MG63 (cell line): Measurements from ENCODE around the gene GRK5. TPM values are rescaled to one million over a fixed set of nuclear protein-coding genes. Genes with fewer than 3 reads are reported as not detected.

Experiments
- DNase-seq: peaks from one replicate; pipeline ENCODE4 v3.0.0-alpha.2; 2020
- H3K27me3 ChIP-seq: fragments of 250-450 bp; sonication (Bioruptor Pico); 2 replicates; pipeline ENCODE4 v1.5.1; 2020; ENCODE audit warnings: mild to moderate bottlenecking, moderate library complexity
- H3K36me3 ChIP-seq: fragments of 250-450 bp; sonication (Bioruptor Pico); 2 replicates; pipeline ENCODE4 v1.5.1; 2020; ENCODE audit warnings: mild to moderate bottlenecking, moderate library complexity
- H3K4me3 ChIP-seq: fragments of 250-450 bp; sonication (Bioruptor Pico); 2 replicates; pipeline ENCODE4 v1.5.1; 2020; ENCODE audit warnings: mild to moderate bottlenecking, moderate library complexity
- H3K9me3 ChIP-seq: fragments of 250-450 bp; sonication (Bioruptor Pico); 2 replicates; pipeline ENCODE4 v1.5.1; 2020; ENCODE audit warnings: mild to moderate bottlenecking, moderate library complexity
- total RNA-seq: library from RNA; depleted of rRNA; stranded (reverse); fragments of >200 nt; shearing (Covaris generic); gene quantifications from 2 replicates; pipeline ENCODE4 v1.2.3, GENCODE V29; 2014; ENCODE audit warnings: low replicate concordance

GRK5 gene
- total RNA-seq, 1 experiment from 2014 or later: 22.8 TPM

DNA sequence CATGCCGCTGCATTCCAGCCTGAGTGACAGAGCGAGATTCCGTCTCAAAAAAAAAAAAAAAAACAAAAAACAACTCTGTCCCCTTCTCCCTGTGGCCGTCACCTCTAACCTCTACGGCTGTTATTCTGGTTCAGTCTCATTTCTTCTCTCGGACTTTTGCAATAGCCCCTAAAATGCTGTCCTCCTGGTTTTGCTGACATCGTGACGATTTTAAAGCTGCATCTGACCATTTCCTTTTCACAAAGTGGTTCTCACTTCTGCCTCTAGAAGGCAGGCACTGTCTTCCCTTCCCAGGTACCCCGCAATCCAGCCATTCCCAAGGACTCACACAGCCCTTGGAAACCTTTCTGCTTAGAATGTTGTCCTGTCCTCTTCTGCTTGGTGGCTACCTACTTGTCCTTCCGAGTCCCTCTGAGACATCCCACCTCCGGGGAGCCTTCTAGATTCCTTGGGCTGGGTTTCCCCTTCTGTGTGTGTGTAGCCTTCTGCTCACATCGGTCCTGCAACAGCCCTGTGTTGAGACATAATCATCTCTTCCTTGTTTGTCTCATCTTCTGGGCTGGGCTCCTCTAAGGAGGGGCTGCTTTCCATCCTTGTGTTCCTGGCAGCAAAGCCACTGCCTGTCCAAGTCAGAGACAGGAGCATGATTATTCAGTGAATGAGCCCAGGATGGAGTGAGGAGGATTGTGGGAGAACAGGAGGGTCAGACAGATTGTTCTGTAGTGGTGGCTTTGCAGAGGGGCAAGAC is 83.1 kb downstream of the GRK5 start:
- Histone ChIP-seq H3K36me3 (no peaks in the 10 kb centered on the region), H3K4me3 (no peak overlapping the region), H3K9me3 (no peaks in the 10 kb centered on the region), H3K27me3 (no peaks in the 10 kb centered on the region)
- no peak for DNase-seq

DNA sequence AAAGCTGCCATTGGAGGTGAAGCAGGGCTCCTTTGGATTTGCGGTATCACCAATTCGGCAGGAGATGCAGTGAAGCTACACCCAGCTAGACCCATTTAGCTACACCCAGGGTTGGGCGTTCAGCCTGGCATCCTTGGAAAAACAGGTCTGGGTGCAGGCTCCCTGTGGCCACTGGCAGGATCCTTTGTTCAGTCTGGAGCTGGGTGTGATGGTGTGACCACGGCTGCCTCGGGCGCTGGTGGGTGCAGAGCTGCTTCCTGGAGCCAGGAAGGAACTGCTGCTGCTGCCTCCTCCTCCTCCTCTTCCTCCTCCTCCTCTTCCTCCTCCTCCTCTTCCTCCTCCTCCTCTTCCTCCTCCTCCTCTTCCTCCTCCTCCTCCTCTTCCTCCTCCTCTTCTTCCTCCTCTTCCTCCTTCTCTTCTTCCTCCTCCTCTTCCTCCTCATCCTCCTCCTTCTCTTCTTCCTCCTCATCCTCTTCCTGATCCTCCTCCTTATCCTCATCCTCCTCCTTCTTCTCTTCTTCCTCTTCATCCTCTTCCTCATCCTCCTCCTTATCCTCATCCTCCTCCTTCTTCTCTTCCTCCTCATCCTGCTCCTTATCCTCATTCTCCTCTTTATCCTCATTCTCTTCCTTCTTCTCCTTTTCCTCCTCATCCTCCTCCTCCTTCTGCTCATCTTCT is 84.0 kb downstream of the GRK5 start:
- DNase-seq: no peak
- no peaks in the 10 kb centered on the region for H3K27me3 ChIP-seq
- no peaks in the 10 kb centered on the region for H3K9me3 ChIP-seq
- no peak overlapping the region for H3K4me3 ChIP-seq
- no peaks in the 10 kb centered on the region for H3K36me3 ChIP-seq

DNA sequence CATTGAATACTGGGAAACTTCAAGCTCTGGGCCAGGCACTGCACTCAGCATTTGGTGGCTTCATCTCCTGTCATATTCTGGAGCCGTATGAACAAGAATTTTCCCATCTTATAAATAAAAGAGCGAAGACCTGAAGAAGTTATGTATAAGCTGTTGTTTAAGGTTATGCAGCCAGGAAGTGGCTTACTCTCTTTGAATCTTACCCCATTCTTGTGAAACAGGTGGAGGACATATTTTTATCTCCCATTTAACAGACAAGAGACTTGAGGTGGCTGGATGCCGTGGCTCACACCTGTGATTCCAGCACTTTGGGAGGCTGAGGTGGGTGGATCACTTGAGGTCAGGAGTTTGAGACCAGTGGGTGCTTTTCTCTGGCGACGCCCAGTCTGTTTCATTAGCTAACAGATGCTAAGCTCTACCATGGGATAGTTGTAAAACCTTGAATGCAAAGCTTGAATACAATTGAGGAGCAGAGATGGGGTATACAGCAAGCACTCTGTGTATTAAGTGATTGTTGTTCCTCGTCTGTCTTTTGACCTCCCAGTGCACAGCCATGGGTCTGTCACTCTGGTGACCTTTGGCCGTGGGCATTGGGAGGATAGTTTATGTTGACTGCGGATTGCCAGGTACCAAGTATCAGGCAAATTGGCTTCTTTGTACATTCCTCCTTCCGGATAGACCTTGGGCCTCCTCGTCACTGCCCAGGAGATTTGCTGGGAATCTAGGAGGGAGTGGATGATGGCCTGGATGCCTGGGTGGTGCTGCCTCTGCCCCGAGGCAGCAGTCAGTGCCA is 85.8 kb downstream of the GRK5 start:
- H3K4me3 ChIP-seq: no peak overlapping the region
- no peak for DNase-seq
- H3K27me3 ChIP-seq: no peaks in the 10 kb centered on the region
- H3K36me3 ChIP-seq: peaks cover 4% of the 10 kb centered on the region; the same call in 1 of the 2 replicates
- peaks cover 10% of the 10 kb centered on the region for H3K9me3 ChIP-seq

DNA sequence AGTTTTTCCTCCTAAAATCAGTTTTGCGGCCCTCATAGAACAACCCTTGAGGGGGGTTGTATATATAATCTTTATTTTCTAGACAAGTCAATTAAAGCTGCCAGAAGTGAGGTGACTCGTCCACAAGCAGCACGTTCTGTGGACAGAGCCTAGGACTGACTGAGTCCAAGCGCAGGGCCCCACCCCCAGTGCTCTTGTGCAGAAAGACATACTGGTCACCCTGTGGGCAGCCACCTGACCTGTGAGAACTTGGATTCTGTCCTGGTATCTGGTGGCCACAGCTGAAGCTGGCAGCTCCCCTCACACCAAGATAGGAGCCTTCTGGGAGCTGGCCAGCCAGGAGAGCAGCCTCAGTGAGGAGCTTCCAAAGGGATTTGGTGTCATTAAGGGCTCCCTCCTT is 89.3 kb downstream of the GRK5 start:
- DNase-seq: no peak
- peaks cover 4% of the 10 kb centered on the region; the same call in 1 of the 2 replicates for H3K36me3 ChIP-seq
- H3K27me3 ChIP-seq: no peaks in the 10 kb centered on the region
- peaks cover 10% of the 10 kb centered on the region for H3K9me3 ChIP-seq
- no peak overlapping the region for H3K4me3 ChIP-seq

DNA sequence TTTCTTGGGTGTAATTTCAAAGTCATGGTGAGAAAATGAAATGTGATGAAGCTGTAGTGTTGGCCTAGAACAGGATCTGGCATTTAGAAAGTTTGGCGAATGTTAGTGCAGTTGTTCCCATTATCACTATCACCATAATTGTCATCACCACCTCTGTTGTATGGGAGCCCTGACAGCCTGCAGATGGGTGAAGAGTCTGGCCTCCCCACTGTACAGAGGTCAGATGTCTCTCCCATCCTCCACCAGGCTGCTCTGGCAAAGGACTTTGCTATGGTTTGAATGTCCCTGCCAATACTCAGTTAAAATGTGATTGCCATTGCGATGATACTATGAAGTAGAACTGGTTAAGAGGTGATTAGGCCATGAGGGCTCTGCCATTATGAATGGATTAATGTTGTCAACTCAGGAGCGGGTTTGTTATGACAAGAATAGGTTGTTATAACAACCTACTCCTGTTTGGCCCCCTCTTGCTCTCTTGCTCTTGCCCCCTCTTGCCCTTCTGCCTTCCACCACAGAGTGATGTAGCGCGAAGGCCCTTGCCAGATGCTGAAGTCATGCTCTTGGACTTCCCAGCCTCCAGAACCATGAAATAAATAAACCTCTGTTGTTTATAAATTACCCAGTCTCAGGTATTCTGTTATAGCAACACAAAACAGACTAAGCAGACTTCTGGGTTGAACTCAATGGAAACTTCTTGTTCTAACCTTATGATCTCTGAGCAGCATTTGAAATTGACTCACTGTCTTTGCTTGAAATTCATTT is 90.0 kb downstream of the GRK5 start:
- no peak overlapping the region for H3K4me3 ChIP-seq
- no peaks in the 10 kb centered on the region for H3K27me3 ChIP-seq
- no peak for DNase-seq
- H3K9me3 ChIP-seq: peaks cover 10% of the 10 kb centered on the region
- H3K36me3 ChIP-seq: peaks cover 4% of the 10 kb centered on the region; the same call in 1 of the 2 replicates

DNA sequence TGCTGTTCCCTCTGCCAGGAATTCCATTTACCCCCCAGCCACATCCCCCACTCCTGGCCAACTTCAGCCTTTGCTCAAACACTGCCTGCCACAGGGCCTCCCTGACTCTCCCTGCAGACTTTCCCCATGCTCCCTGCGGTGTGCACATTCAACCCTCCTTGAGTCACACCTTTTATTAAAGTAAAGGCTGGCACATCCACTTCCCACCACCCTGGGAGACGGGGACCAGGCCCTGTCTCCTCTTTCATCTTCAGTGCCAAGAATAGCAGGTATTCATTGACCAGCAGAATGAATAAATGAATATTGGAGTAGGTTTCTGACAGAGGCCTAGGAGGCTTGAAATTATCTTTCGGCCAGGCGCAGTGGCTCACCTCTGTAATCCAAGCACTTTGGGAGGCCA is 91.4 kb downstream of the GRK5 start:
- H3K4me3 ChIP-seq: no peak overlapping the region
- H3K9me3 ChIP-seq: peaks cover 10% of the 10 kb centered on the region
- peaks cover 4% of the 10 kb centered on the region; the same call in 1 of the 2 replicates for H3K36me3 ChIP-seq
- DNase-seq: no peak
- H3K27me3 ChIP-seq: no peaks in the 10 kb centered on the region

DNA sequence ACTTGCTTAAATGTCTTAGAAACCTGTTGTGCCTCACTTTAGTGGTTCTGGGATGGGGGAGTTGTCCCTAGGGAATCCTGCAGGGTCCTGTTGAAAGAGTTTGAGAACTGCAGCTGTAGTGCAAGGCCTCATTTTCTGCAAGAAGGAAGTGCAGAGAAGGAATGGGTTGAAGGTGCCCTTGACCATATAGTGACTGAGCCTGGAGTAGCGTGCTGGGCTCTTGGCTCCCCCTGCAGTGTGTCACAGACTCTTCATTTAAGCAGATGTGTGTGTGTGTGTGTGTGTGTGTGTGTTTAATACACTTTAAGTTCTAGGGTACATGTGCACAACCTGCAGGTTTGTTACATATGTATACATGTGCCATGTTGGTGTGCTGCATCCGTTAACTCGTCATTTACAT is 92.2 kb downstream of the GRK5 start:
- Histone ChIP-seq H3K9me3 (peaks cover 10% of the 10 kb centered on the region), H3K27me3 (no peaks in the 10 kb centered on the region), H3K36me3 (peaks cover 4% of the 10 kb centered on the region; the same call in 1 of the 2 replicates), H3K4me3 (no peak overlapping the region)
- DNase-seq: no peak

DNA sequence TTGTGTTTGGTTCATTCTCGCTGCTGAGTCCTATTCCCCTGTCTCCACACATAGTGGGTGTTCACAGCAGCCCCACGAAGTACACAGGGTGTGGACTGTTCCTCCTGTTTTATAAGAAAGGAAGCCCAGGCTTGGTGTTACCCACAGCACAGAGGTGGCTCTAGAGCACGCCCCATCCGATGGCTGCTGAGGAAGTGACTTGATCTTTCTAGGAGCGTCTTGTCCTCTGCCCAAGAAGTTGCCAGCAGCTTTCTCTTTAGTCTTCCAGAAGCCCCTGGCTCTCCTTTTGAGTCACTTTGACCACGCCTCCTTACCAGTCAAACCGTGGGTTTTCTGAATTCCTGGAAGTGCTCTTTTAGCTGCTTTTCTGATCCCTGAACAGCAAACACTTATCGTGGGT is 94.0 kb downstream of the GRK5 start:
- no peak for DNase-seq
- Histone ChIP-seq H3K4me3 (no peak overlapping the region), H3K27me3 (no peaks in the 10 kb centered on the region), H3K36me3 (peaks cover 4% of the 10 kb centered on the region; the same call in 1 of the 2 replicates), H3K9me3 (peaks cover 10% of the 10 kb centered on the region)

DNA sequence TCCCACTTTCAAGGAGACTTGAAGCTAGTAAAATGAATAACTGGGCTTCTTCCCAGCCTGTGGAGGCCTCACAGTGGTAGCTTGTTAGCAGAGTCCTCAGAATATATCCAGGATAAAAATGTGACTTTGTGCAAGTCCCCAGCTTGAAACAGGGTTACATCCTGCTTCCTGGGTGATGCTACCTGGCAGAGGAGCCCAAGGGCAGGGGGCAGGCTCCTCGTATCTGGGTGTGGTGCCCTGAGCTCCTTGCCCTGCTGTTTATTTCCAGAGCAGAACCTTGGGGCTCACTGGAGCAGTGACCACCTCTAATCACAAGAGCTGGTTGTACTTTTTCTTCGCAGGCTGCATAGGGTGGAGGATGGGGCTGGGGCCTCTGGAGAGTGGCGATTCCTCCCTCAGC is 94.8 kb downstream of the GRK5 start:
- H3K4me3 ChIP-seq: no peak overlapping the region
- no peak for DNase-seq
- peaks cover 3% of the 10 kb centered on the region; the same call in 1 of the 2 replicates for H3K36me3 ChIP-seq
- H3K27me3 ChIP-seq: no peaks in the 10 kb centered on the region
- peaks cover 8% of the 10 kb centered on the region for H3K9me3 ChIP-seq

DNA sequence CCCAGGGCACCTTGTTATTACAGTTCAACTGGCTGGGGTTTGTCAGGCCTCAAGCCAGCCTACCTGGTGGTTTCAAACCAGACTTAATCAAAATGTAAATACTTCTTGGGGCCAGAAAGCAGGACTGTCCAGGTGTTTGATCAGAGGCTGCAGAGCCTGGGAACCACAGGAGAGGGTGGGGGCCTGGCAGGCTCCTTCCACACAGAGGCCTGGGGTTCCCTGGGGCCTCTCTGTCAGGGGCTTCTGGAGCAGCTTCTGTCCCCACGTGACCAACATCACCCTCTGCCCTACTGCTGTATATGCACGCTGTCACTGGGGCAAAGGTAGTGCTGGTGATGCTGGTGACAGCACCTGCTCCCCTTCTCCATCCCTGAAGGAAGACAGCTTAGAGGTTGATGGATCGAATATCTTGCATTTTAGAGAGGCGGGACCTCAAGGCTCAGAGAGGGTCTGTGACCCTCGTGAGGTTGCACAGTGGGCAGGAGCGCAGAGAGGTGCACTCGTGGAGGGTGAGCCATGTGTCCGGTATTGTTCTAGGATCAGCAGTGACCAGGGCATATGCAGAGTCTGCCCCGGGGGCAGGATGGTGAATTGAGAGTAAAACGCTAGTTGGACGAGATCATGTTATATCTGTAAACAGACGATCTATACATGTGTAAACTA is 95.4 kb downstream of the GRK5 start:
- DNase-seq: no peak
- Histone ChIP-seq H3K4me3 (no peak overlapping the region), H3K9me3 (peaks cover 2% of the 10 kb centered on the region), H3K36me3 (no peaks in the 10 kb centered on the region), H3K27me3 (no peaks in the 10 kb centered on the region)

DNA sequence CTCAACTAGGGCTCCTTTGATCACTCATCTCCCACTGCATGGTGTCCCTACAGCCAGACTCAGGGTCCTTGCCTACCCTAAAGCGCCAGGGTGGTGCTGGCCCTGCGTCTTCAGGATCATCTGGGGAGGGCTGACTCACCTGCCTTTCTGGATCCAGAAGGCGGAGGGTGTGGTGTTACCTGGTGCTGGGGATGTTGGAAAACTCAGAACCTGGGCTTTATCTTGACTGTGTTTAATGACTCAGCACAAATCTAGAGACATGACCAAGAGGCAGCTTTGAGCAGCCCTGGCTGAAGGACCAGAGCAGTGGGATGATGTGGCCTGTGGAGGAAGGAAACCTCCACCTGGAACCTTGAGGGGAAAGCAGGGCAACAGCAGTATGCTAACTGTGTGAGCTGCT is 96.5 kb downstream of the GRK5 start:
- Histone ChIP-seq H3K36me3 (no peaks in the 10 kb centered on the region), H3K4me3 (no peak overlapping the region), H3K9me3 (no peaks in the 10 kb centered on the region), H3K27me3 (no peaks in the 10 kb centered on the region)
- no peak for DNase-seq

DNA sequence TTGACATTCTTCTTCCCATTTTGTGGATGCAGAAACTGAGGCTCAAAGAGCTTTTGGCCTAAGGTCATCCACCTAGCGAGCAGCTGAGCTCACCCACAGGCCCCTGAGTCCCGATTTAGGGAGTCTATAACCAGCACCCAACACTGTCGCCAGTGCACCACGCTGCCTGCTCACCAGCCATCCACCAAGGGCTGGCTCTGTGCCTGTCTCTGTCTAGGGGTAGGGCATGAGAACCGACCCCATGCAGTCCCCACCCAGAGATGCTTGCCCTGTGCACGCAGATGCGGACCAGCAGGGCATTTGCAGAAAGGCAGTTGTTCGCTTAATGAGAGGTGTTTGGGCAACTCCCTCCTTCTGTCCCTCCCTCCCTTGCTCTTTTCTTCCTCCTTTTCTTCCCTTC is 97.2 kb downstream of the GRK5 start:
- Histone ChIP-seq H3K27me3 (no peaks in the 10 kb centered on the region), H3K36me3 (no peaks in the 10 kb centered on the region), H3K4me3 (no peak overlapping the region), H3K9me3 (no peaks in the 10 kb centered on the region)
- DNase-seq: no peak

DNA sequence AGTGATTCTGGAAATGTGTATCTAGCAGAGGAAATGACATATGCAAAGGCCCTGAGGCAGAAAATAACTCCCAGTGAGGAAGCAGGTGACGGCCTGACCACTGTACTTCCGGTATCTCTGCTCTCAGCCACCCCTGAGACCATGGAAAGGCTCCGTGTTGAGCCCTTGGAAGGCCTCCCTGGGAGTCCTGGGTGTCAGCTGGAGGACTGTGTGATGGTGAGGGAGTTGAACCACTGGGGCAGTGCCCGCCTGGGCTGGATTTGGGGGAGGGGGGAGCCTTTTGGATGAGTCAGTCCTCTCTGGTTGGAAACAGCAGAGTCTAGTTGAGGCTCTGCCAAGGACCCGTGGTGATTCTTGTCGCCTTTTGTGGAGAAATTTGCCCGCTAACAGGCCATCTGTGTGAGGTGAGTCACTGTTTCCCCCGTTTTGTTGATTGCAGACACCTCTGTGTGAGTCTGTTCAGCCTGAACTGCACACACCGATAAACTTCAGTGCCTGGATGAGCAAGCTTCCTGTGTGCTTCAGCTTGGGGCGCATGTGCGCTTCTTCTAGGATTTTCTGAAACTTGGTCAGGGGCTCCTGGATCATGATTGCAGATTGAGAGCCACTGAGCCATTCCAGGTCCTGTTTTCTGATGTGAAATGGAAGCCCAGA is 98.6 kb downstream of the GRK5 start:
- H3K4me3 ChIP-seq: no peak overlapping the region
- H3K27me3 ChIP-seq: no peaks in the 10 kb centered on the region
- H3K9me3 ChIP-seq: no peaks in the 10 kb centered on the region
- no peaks in the 10 kb centered on the region for H3K36me3 ChIP-seq
- peak; percentile 95 for DNase-seq

DNA sequence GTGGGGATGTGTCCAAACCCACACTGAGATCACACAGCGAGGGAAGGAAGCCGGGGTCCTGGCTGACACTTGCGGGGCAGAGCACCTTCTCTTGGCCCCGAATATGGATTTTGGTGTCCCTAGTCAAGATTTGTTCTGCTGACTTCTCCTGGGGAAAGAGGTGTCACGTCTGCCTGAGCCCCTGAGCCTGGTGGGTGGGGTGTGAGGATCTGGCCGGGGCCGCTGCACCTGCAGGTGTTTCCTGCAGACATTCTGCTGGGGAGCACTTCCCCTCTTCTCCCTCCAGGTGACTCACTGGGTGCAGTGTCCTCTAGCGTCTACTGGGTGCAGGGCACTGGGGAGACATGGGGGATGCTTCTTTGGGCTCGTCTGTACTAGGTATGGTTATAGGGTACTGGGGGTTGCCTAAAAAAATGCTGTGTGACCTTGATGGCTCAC is 99.2 kb downstream of the GRK5 start:
- H3K27me3 ChIP-seq: no peaks in the 10 kb centered on the region
- no peak overlapping the region for H3K4me3 ChIP-seq
- no peak for DNase-seq
- H3K36me3 ChIP-seq: no peaks in the 10 kb centered on the region
- H3K9me3 ChIP-seq: no peaks in the 10 kb centered on the region

DNA sequence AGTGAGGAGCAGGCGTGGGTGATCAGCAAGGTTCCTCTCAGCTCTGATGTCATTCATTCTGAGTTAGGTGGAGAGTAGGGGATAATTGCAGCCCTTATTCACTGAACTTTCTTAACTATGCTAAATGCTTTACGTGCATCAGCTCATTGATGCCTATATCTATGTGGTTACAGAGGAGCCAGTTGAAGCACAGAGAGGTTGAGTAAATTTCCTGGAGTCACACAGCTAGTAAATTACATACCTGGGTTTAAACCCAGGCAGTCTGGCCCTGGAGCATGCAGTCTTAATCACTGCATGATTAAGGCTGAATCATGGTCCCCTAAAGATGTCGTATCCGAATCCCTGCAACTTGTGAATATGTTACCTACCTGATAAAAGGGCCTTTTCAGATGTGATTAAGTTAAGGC is 99.6 kb downstream of the GRK5 start:
- Histone ChIP-seq H3K9me3 (no peaks in the 10 kb centered on the region), H3K27me3 (no peaks in the 10 kb centered on the region), H3K4me3 (no peak overlapping the region), H3K36me3 (no peaks in the 10 kb centered on the region)
- no peak for DNase-seq

DNA sequence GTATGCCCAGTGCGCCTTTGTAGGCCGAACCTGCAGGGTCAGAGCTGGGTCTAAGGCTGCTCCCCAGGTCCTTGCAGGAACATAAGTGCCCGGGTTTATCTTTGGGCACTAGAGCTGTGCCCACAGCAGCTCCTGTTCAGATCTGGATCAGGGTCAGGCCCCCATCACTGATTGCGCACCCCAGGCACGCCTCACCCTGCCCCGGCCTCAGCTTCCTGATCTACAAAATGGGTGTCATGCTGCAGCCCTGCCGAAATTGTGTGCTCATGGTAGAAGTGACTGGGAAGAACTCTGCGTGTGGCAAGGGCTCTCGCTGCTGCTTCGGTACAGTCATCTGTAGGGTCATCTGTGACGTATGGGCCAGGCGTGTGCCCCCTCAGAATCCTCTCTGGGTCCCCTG is 100.7 kb downstream of the GRK5 start:
- Histone ChIP-seq H3K4me3 (no peak overlapping the region), H3K9me3 (no peaks in the 10 kb centered on the region), H3K27me3 (no peaks in the 10 kb centered on the region), H3K36me3 (no peaks in the 10 kb centered on the region)
- no peak for DNase-seq
